Calu3 (cell line): ENCODE measurements around the gene ASCL5. TPM values are rescaled to one million over a fixed set of nuclear protein-coding genes. Genes with fewer than 3 reads are reported as not detected.
A peak's percentile ranks its signal among the peaks of the same experiment; 100 is the strongest.

Experiments used
- BruUV-seq: library from RNA; stranded (reverse); fragments of 400-500 nt; replicated peaks from 2 replicates; lab custom pipeline; 2021; lab: Mats Ljungman, UMichigan
- CTCF ChIA-PET: fragments of 300-600 bp; sonication (Branson Sonifier 250); formaldehyde crosslinking; loops from one replicate; lab custom pipeline; 2022; ENCODE audit warnings: antibody characterized with exemption; lab: Charles Lee
- DNase-seq: peaks from one replicate; pipeline ENCODE4 v3.0.0; 2022
- H3K27ac Mint-ChIP-seq: one replicate; pipeline ENCODE4 v1.8.0; 2022; ENCODE audit warnings: mixed read lengths; ENCODE audit not compliant: unreplicated experiment
- H3K27me3 Mint-ChIP-seq: one replicate; pipeline ENCODE4 v1.8.0; 2022; ENCODE audit warnings: mixed read lengths; ENCODE audit not compliant: unreplicated experiment
- H3K36me3 Mint-ChIP-seq: one replicate; pipeline ENCODE4 v1.8.0; 2022; ENCODE audit warnings: mild to moderate bottlenecking, moderate library complexity, mixed read lengths; ENCODE audit not compliant: insufficient read depth, unreplicated experiment
- H3K4me1 Mint-ChIP-seq: one replicate; pipeline ENCODE4 v1.8.0; 2022; ENCODE audit warnings: mild to moderate bottlenecking, low read depth, mixed read lengths; ENCODE audit not compliant: unreplicated experiment
- H3K4me3 Mint-ChIP-seq: one replicate; pipeline ENCODE4 v1.8.0; 2022; ENCODE audit warnings: mild to moderate bottlenecking, low read depth, moderate library complexity, mixed read lengths; ENCODE audit not compliant: unreplicated experiment
- H3K9me3 Mint-ChIP-seq: one replicate; pipeline ENCODE4 v1.8.0; 2022; ENCODE audit warnings: low read depth, mixed read lengths; ENCODE audit not compliant: unreplicated experiment
- CTCF ChIP-seq: fragments of 200-600 bp; IDR thresholded peaks from one replicate; pipeline ENCODE4 v1.8.0; 2022; ENCODE audit warnings: antibody characterized with exemption; ENCODE audit not compliant: unreplicated experiment
- intact Hi-C: fragments of 100-400 bp; cut with micrococcal nuclease; formaldehyde crosslinking; loops from one replicate; pipeline ENCODE4 v1.10.0; 2022; ENCODE audit not compliant: unreplicated experiment
- total RNA-seq: library from RNA; stranded (reverse); gene quantifications from 2 replicates; pipeline ENCODE4 v1.2.3, GENCODE V29; 2022

The ASCL5 gene
- total RNA-seq, 1 experiment from 2014 or later, result not detected

- H3K9me3 Mint-ChIP-seq, result no peaks in the 10 kb centered on the region
- H3K4me1 Mint-ChIP-seq, result peaks cover 14% of the 10 kb centered on the region
- no peak for TF ChIP-seq CTCF
- H3K36me3 Mint-ChIP-seq, result peaks cover 5% of the 10 kb centered on the region
- CTCF ChIA-PET, result interaction anchor here (0.7 to 1.5 kb wide), 2 partner anchors 134 to 233 kb away, joined by 3 read pairs; no protein-coding TSS in a partner anchor
- BruUV-seq, result no TSS peak
- DNase-seq, result no peak
- H3K27ac Mint-ChIP-seq, result no peak overlapping the region
- intact Hi-C loops, result no loop called here
- H3K27me3 Mint-ChIP-seq, result peaks cover 31% of the 10 kb centered on the region
- H3K4me3 Mint-ChIP-seq, result no peak overlapping the region
Observed at GRCh38 chr1:201127755-201128455, 921 bp upstream of the ASCL5 start.

- Mint-ChIP-seq H3K4me3 (peak overlapping the region; percentile 46), H3K9me3 (no peaks in the 10 kb centered on the region), H3K27me3 (peaks cover 46% of the 10 kb centered on the region), H3K27ac (no peak overlapping the region), H3K4me1 (peaks cover 14% of the 10 kb centered on the region), H3K36me3 (no peaks in the 10 kb centered on the region)
- no peak for DNase-seq
- intact Hi-C loops, result no loop called here
- no TSS peak for BruUV-seq
- CTCF ChIA-PET, result interaction anchor here (0.5 to 1.5 kb wide), 4 partner anchors 13 to 616 kb away, joined by 3 read pairs; no protein-coding TSS in a partner anchor
- no peak for TF ChIP-seq CTCF
Observed at GRCh38 chr1:201126463-201126831, 537 bp downstream of the ASCL5 start.

GRCh38 chr1:201125800-201126199 lies 1.2 kb downstream of the ASCL5 start:
- intact Hi-C loops, result no loop called here
- no TSS peak for BruUV-seq

GRCh38 chr1:201125019-201125418 lies 2.0 kb downstream of the ASCL5 start:
- Mint-ChIP-seq H3K4me3 (no peak overlapping the region), H3K4me1 (peaks cover 14% of the 10 kb centered on the region), H3K9me3 (no peaks in the 10 kb centered on the region), H3K27ac (no peak overlapping the region), H3K36me3 (no peaks in the 10 kb centered on the region), H3K27me3 (peaks cover 60% of the 10 kb centered on the region)
- intact Hi-C loops, result no loop called here
- no peak for DNase-seq
- no peak for TF ChIP-seq CTCF
- CTCF ChIA-PET, result interaction anchor here (0.8 kb wide), 1 partner anchor 11 kb away, joined by 3 read pairs; no protein-coding TSS in a partner anchor
- no TSS peak for BruUV-seq

More at GRCh38 chr1:201125800-201126199, 1.2 kb downstream of the ASCL5 start:
- H3K27ac Mint-ChIP-seq, result no peak overlapping the region
- H3K36me3 Mint-ChIP-seq, result no peaks in the 10 kb centered on the region
- no peak for TF ChIP-seq CTCF
- H3K9me3 Mint-ChIP-seq, result no peaks in the 10 kb centered on the region
- peaks cover 14% of the 10 kb centered on the region for H3K4me1 Mint-ChIP-seq
- no peak for DNase-seq
- H3K27me3 Mint-ChIP-seq, result peaks cover 52% of the 10 kb centered on the region
- CTCF ChIA-PET, result interaction anchor here (0.5 to 0.6 kb wide), 2 partner anchors 12 to 615 kb away, joined by 3 read pairs; no protein-coding TSS in a partner anchor
- H3K4me3 Mint-ChIP-seq, result no peak overlapping the region
